ENCODE measurements around the gene RPL10A. TPM values are rescaled to one million over a fixed set of nuclear protein-coding genes. Genes with fewer than 3 reads are reported as not detected.

RPL10A gene
- polyA plus RNA-seq, 1 donor (not counting 4 experiments of a cell fraction or from before 2014, with no cell fraction given): 2,462 TPM

GRCh38 chr6:35494161-35494563, 26.0 kb downstream of the RPL10A start:
- H3K9ac ChIP-seq (ENCODE audit: control insufficient read depth, extremely low read depth, insufficient read depth, low read length): peak overlapping the region; percentile 8

GRCh38 chr6:35495258-35496035, 27.2 kb downstream of the RPL10A start:
- Histone ChIP-seq H3K4me1 (ENCODE audit: control insufficient read depth, extremely low read depth, insufficient read depth, low read length) (peaks cover 43% of the 10 kb centered on the region), H3K9me3 (ENCODE audit: control insufficient read depth, low read depth, low read length) (no peaks in the 10 kb centered on the region), H3K4me2 (ENCODE audit: control insufficient read depth, extremely low read depth, insufficient read depth, low read depth, low read length) (peak overlapping the region; percentile 94), H3K27ac (ENCODE audit: control insufficient read depth, insufficient read depth, low read length) (peak overlapping the region; percentile 63), H3K36me3 (ENCODE audit: control insufficient read depth in 2 of 2, extremely low read depth in 1 of 2, insufficient read depth in 2 of 2, low read length in 2 of 2) (peaks cover 2 to 7% of the 10 kb centered on the region in 2 experiments), H4K20me1 (ENCODE audit: control insufficient read depth, extremely low read depth, insufficient read depth, low read length) (no peaks in the 10 kb centered on the region), H3K9me1 (ENCODE audit: control insufficient read depth, extremely low read depth, insufficient read depth, low read length) (no peaks in the 10 kb centered on the region), H3K27me3 (ENCODE audit: control insufficient read depth, extremely low read depth, insufficient read depth, low read length) (no peaks in the 10 kb centered on the region), H3K4me3 (ENCODE audit: control insufficient read depth in 2 of 3, extremely low read depth in 1 of 3, insufficient read depth in 2 of 3, low read depth in 1 of 3, low read length in 3 of 3) (peak overlapping the region; percentile 60 to 86 (median 85)), H3K79me2 (ENCODE audit: control insufficient read depth, insufficient read depth, low read length) (peaks cover 41% of the 10 kb centered on the region), H2AFZ (ENCODE audit: control insufficient read depth, low read length) (peak overlapping the region; percentile 56), H3K9ac (ENCODE audit: control insufficient read depth, extremely low read depth, insufficient read depth, low read length) (peak overlapping the region; percentile 87)
- DNase-seq (ENCODE audit: low read depth, low spot score) (no peak), FAIRE-seq (no peak)
- dilution Hi-C loops (cut with MboI; ENCODE audit: extremely low pct_ligation_motif_present, low sequenced_read_pairs): no loop called here
- TF ChIP-seq EZH2 (IDR thresholded peaks at IDR 0.05; ENCODE audit: low read length) (no peak), CTCF (optimal IDR thresholded peaks at IDR 0.05 in 1 of 3, IDR thresholded peaks at IDR 0.05 in 1 of 3, conservative IDR thresholded peaks at IDR 0.05 in 1 of 3; ENCODE audit: extremely low read depth in 1 of 3, insufficient read depth in 2 of 3, low read length in 3 of 3) (no peak)

More at GRCh38 chr6:35494161-35494563, 26.0 kb downstream of the RPL10A start:
- no peak for DNase-seq (ENCODE audit: low read depth, low spot score)
- Histone ChIP-seq H3K4me2 (ENCODE audit: control insufficient read depth, extremely low read depth, insufficient read depth, low read depth, low read length) (peak overlapping the region; percentile 53), H3K4me3 (ENCODE audit: control insufficient read depth in 2 of 3, extremely low read depth in 1 of 3, insufficient read depth in 2 of 3, low read depth in 1 of 3, low read length in 3 of 3) (peak overlapping the region in 2 of 3 experiments; percentile 3 to 19), H4K20me1 (ENCODE audit: control insufficient read depth, extremely low read depth, insufficient read depth, low read length) (no peaks in the 10 kb centered on the region), H3K79me2 (ENCODE audit: control insufficient read depth, insufficient read depth, low read length) (peaks cover 46% of the 10 kb centered on the region), H3K9me1 (ENCODE audit: control insufficient read depth, extremely low read depth, insufficient read depth, low read length) (no peaks in the 10 kb centered on the region), H3K9me3 (ENCODE audit: control insufficient read depth, low read depth, low read length) (no peaks in the 10 kb centered on the region), H3K36me3 (ENCODE audit: control insufficient read depth in 2 of 2, extremely low read depth in 1 of 2, insufficient read depth in 2 of 2, low read length in 2 of 2) (peaks cover 2 to 7% of the 10 kb centered on the region in 2 experiments), H3K27me3 (ENCODE audit: control insufficient read depth, extremely low read depth, insufficient read depth, low read length) (no peaks in the 10 kb centered on the region), H3K27ac (ENCODE audit: control insufficient read depth, insufficient read depth, low read length) (no peak overlapping the region), H2AFZ (ENCODE audit: control insufficient read depth, low read length) (no peak overlapping the region), H3K4me1 (ENCODE audit: control insufficient read depth, extremely low read depth, insufficient read depth, low read length) (peaks cover 55% of the 10 kb centered on the region)
- TF ChIP-seq CTCF (optimal IDR thresholded peaks at IDR 0.05 in 1 of 3, IDR thresholded peaks at IDR 0.05 in 1 of 3, conservative IDR thresholded peaks at IDR 0.05 in 1 of 3; ENCODE audit: extremely low read depth in 1 of 3, insufficient read depth in 2 of 3, low read length in 3 of 3): no peak
- FAIRE-seq: peak; percentile 26
- dilution Hi-C loops (cut with MboI; ENCODE audit: extremely low pct_ligation_motif_present, low sequenced_read_pairs): no loop called here
